Measurements from ENCODE around the gene TMEM30B. TPM values are rescaled to one million over a fixed set of nuclear protein-coding genes. Genes with fewer than 3 reads are reported as not detected.
A peak's percentile ranks its signal among the peaks of the same experiment; 100 is the strongest.

Gene TMEM30B
- total and polyA plus RNA-seq, 9 of the 15 experiments (the other 6 are each of a cell fraction or from before 2014, with no cell fraction given): 0.04 TPM; not detected in 8

DNA sequence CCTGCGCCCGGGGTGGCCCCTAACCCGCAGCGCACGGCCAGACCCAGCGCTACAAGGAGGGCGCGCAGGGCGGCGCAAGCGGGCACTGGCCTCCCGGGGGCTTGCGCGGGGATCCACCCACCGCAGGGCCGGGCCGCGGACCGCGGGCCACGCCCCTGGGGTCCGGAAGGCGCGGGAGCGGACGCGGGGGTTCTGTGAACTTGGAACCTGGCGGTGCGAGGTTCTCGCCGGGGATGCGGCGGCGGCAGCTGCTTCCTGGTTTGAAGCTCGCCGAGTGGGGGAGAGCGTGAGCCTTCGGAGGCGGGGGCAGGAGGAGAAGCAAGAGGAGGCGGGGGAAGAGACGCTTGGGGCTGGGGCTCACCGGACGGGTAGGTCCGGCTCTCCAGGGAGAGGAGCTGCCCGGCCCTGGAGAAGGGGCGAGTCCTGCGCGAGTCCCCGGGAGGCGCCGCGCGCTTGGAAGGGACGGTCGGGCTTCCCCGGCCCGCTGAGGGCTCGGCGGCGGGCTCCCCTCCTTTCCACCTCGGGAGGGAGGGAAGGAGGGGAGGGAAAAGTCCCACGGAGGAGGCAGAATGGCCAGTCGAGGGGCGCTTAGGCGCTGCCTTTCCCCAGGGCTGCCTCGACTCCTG, 40.4 kb upstream of the TMEM30B start, which contains the start of gene PRKCH (continued):
- no peak for TF ChIP-seq IFI16 (CRISPR knock-in tag; IDR thresholded peaks at IDR 0.05)
- TF ChIP-seq, protein P1, sequence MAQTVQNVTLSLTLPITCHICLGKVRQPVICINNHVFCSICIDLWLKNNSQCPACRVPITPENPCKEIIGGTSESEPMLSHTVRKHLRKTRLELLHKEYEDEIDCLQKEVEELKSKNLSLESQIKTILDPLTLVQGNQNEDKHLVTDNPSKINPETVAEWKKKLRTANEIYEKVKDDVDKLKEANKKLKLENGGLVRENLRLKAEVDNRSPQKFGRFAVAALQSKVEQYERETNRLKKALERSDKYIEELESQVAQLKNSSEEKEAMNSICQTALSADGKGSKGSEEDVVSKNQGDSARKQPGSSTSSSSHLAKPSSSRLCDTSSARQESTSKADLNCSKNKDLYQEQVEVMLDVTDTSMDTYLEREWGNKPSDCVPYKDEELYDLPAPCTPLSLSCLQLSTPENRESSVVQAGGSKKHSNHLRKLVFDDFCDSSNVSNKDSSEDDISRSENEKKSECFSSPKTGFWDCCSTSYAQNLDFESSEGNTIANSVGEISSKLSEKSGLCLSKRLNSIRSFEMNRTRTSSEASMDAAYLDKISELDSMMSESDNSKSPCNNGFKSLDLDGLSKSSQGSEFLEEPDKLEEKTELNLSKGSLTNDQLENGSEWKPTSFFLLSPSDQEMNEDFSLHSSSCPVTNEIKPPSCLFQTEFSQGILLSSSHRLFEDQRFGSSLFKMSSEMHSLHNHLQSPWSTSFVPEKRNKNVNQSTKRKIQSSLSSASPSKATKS (CRISPR knock-in tag; IDR thresholded peaks at IDR 0.05): no peak
- TF ChIP-seq NFIC (IDR thresholded peaks at IDR 0.05): 0 out of 2 replicates have a peak, but pooled peaks have one; percentile 8
- TF ChIP-seq ELF1 (tag; IDR thresholded peaks at IDR 0.05): peak; percentile 63; the same call in 1 of the 2 replicates
- TF ChIP-seq RFX5 (IDR thresholded peaks at IDR 0.05; ENCODE audit: low read depth, low read length): no peak
- TF ChIP-seq, protein P2, sequence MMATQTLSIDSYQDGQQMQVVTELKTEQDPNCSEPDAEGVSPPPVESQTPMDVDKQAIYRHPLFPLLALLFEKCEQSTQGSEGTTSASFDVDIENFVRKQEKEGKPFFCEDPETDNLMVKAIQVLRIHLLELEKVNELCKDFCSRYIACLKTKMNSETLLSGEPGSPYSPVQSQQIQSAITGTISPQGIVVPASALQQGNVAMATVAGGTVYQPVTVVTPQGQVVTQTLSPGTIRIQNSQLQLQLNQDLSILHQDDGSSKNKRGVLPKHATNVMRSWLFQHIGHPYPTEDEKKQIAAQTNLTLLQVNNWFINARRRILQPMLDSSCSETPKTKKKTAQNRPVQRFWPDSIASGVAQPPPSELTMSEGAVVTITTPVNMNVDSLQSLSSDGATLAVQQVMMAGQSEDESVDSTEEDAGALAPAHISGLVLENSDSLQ (IDR thresholded peaks at IDR 0.05): no peak
- TF ChIP-seq CTBP1 (IDR thresholded peaks at IDR 0.05; ENCODE audit: borderline replicate concordance): peak; percentile 28; the same call in 1 of the 2 replicates
- TF ChIP-seq MAZ (CRISPR knock-in tag; conservative IDR thresholded peaks at IDR 0.05 in 1 of 2, IDR thresholded peaks at IDR 0.05 in 1 of 2): peak; percentile 32 to 67; a peak in 3 of 4 replicates
- no peak for TF ChIP-seq ZFP1 (CRISPR knock-in tag; IDR thresholded peaks at IDR 0.05)
- TF ChIP-seq, protein P3, sequence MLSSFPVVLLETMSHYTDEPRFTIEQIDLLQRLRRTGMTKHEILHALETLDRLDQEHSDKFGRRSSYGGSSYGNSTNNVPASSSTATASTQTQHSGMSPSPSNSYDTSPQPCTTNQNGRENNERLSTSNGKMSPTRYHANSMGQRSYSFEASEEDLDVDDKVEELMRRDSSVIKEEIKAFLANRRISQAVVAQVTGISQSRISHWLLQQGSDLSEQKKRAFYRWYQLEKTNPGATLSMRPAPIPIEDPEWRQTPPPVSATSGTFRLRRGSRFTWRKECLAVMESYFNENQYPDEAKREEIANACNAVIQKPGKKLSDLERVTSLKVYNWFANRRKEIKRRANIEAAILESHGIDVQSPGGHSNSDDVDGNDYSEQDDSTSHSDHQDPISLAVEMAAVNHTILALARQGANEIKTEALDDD (IDR thresholded peaks at IDR 0.05): no peak
- peak; percentile 72 for TF ChIP-seq RBFOX2 (IDR thresholded peaks at IDR 0.05; ENCODE audit: low read depth, low read length)
- TF ChIP-seq FOSL1 (tag; conservative IDR thresholded peaks at IDR 0.05): no peak
- TF ChIP-seq, protein P4, sequence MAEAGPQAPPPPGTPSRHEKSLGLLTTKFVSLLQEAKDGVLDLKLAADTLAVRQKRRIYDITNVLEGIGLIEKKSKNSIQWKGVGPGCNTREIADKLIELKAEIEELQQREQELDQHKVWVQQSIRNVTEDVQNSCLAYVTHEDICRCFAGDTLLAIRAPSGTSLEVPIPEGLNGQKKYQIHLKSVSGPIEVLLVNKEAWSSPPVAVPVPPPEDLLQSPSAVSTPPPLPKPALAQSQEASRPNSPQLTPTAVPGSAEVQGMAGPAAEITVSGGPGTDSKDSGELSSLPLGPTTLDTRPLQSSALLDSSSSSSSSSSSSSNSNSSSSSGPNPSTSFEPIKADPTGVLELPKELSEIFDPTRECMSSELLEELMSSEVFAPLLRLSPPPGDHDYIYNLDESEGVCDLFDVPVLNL (CRISPR knock-in tag; IDR thresholded peaks at IDR 0.05; ENCODE audit: low read depth): no peak
- no peak for TF ChIP-seq SREBF2 (CRISPR knock-in tag; IDR thresholded peaks at IDR 0.05)
- TF ChIP-seq, protein P5, sequence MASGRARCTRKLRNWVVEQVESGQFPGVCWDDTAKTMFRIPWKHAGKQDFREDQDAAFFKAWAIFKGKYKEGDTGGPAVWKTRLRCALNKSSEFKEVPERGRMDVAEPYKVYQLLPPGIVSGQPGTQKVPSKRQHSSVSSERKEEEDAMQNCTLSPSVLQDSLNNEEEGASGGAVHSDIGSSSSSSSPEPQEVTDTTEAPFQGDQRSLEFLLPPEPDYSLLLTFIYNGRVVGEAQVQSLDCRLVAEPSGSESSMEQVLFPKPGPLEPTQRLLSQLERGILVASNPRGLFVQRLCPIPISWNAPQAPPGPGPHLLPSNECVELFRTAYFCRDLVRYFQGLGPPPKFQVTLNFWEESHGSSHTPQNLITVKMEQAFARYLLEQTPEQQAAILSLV (tag; IDR thresholded peaks at IDR 0.05): no peak
- no peak for TF ChIP-seq FOXP1 (CRISPR knock-in tag; IDR thresholded peaks at IDR 0.05)
- no peak for TF ChIP-seq TRIM28 (IDR thresholded peaks at IDR 0.05)
- TF ChIP-seq ETV5 (CRISPR knock-in tag; IDR thresholded peaks at IDR 0.05; ENCODE audit: low read depth): no peak
- TF ChIP-seq, protein P6, sequence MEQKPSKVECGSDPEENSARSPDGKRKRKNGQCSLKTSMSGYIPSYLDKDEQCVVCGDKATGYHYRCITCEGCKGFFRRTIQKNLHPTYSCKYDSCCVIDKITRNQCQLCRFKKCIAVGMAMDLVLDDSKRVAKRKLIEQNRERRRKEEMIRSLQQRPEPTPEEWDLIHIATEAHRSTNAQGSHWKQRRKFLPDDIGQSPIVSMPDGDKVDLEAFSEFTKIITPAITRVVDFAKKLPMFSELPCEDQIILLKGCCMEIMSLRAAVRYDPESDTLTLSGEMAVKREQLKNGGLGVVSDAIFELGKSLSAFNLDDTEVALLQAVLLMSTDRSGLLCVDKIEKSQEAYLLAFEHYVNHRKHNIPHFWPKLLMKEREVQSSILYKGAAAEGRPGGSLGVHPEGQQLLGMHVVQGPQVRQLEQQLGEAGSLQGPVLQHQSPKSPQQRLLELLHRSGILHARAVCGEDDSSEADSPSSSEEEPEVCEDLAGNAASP (IDR thresholded peaks at IDR 0.05): no peak
- TF ChIP-seq, protein P7, sequence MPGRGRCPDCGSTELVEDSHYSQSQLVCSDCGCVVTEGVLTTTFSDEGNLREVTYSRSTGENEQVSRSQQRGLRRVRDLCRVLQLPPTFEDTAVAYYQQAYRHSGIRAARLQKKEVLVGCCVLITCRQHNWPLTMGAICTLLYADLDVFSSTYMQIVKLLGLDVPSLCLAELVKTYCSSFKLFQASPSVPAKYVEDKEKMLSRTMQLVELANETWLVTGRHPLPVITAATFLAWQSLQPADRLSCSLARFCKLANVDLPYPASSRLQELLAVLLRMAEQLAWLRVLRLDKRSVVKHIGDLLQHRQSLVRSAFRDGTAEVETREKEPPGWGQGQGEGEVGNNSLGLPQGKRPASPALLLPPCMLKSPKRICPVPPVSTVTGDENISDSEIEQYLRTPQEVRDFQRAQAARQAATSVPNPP (IDR thresholded peaks at IDR 0.05; ENCODE audit: borderline replicate concordance, insufficient read depth, insufficient read length): no peak

Data from K562 (cell line).